GM19025 (cell line): ENCODE results near the gene CNTN3.

Experiments used
- ATAC-seq: cut with Tn5 transposase; IDR thresholded peaks from one replicate; pipeline ENCODE4 v1.9.1; 2021; ENCODE audit warnings: mild to moderate bottlenecking, low read depth, moderate library complexity; ENCODE audit not compliant: unreplicated experiment

The CNTN3 gene

GRCh38 chr3:74613060-74613459, 1.4 kb downstream of the CNTN3 start:
- no peak for ATAC-seq

GRCh38 chr3:74611206-74611605, 3.3 kb downstream of the CNTN3 start:
- no peak for ATAC-seq

DNA sequence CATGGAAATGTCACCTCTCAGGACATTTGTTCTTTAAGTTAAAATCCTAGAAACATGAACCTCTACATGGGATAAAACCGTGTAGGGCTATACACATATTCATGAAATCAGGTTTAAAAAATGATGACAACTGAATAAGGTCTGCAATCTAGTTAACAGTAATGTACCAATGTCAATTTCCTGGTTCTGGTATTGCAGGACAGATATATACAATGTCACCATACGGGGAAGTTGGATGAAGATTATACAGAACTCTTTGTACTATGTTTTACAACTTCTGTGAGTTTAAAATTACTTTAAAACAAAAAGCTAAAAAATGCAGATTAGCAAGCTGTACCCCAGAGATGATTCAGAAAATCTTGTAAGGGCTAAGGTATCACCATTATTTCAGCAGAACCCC, 6.7 kb downstream of the CNTN3 start:
- no peak for ATAC-seq

- ATAC-seq, result no peak
Measured at GRCh38 chr3:74606996-74607395, 7.5 kb downstream of the CNTN3 start.

GRCh38 chr3:74605437-74605836, 9.0 kb downstream of the CNTN3 start:
- ATAC-seq, result no peak

- no peak for ATAC-seq
Measured at GRCh38 chr3:74603292-74603691, 11.2 kb downstream of the CNTN3 start.

- ATAC-seq, result no peak
Measured at GRCh38 chr3:74602471-74602870, 12.0 kb downstream of the CNTN3 start.

GRCh38 chr3:74601793-74602192, 12.7 kb downstream of the CNTN3 start:
- no peak for ATAC-seq

GRCh38 chr3:74599564-74599963, 14.9 kb downstream of the CNTN3 start:
- ATAC-seq, result no peak

DNA sequence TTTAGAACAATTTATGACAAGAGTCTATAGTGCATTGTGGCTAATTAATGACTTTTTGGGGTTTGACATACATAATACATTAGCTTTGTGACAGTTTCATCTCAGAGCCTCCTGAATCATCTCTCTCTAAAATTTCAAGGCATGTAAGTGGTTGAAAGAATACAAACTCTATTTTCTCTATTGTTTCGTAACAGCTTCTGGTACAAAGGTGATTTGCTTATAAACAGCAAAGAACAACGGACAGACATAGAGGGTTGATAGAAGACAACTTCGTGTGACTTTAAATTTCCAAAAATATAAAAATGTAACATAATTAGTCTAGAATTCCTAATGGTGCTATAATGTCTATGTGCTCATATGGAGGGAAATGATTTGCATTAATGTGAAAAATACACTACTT, 21.3 kb downstream of the CNTN3 start:
- no peak for ATAC-seq

GRCh38 chr3:74592359-74592758, 22.1 kb downstream of the CNTN3 start:
- ATAC-seq, result no peak

DNA sequence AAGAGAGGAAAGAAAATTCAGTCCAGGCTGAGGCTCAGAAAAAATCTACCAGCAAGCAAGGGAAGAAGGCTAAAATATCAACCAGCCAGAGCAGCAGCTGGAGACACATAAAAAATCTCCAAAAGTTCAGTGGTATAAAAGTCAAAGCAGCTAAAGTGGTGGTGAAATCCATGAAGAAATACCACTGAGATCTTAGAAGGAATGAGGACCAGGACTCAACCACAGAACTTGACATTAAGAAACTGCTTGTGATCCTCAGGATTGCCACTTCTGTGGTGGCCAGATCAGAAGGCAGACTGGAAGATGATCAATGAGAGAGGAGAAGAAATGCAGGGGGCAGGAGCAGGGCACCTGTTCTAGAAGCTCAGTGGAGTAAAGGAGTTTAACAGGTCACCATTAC, 22.5 kb downstream of the CNTN3 start:
- no peak for ATAC-seq

- ATAC-seq, result no peak
Measured at GRCh38 chr3:74591342-74591741, 23.1 kb downstream of the CNTN3 start.

GRCh38 chr3:74590620-74591262, 23.7 kb downstream of the CNTN3 start:
- ATAC-seq, result no peak

- ATAC-seq, result no peak
Measured at GRCh38 chr3:74584782-74585181, 29.7 kb downstream of the CNTN3 start.

- no peak for ATAC-seq
Measured at GRCh38 chr3:74582982-74583381, 31.5 kb downstream of the CNTN3 start.

GRCh38 chr3:74575857-74576256, 38.6 kb downstream of the CNTN3 start:
- no peak for ATAC-seq

GRCh38 chr3:74571118-74571517, 43.3 kb downstream of the CNTN3 start:
- no peak for ATAC-seq
